ENCODE data around the gene TBC1D5. TPM values are rescaled to one million over a fixed set of nuclear protein-coding genes. Genes with fewer than 3 reads are reported as not detected.

Gene TBC1D5
- polyA plus RNA-seq, 2 of the 4 experiments (the other 2 are of a cell fraction): 36.7 to 72.2 TPM

- H3K4me2 ChIP-seq: no peak overlapping the region
- TF ChIP-seq FOSB (CRISPR knock-in tag; IDR thresholded peaks at IDR 0.05) (no peak), CHD2 (IDR thresholded peaks at IDR 0.05; ENCODE audit: low read length, partially characterized antibody) (no peak), PBX3 (IDR thresholded peaks at IDR 0.05) (no peak), HOXA7 (CRISPR knock-in tag; IDR thresholded peaks at IDR 0.05) (no peak), CEBPB (IDR thresholded peaks at IDR 0.05) (no peak), RAD21 (conservative IDR thresholded peaks at IDR 0.05 in 1 of 2, IDR thresholded peaks at IDR 0.05 in 1 of 2) (no peak), REST (IDR thresholded peaks at IDR 0.05) (no peak), RNF2 (IDR thresholded peaks at IDR 0.05; ENCODE audit: borderline replicate concordance, low read depth) (no peak), EP300 (IDR thresholded peaks at IDR 0.05) (no peak), BCL3 (IDR thresholded peaks at IDR 0.05) (no peak), RARB (CRISPR knock-in tag; IDR thresholded peaks at IDR 0.05) (no peak), MAFK (IDR thresholded peaks at IDR 0.05; ENCODE audit: partially characterized antibody) (no peak), HMGXB4 (CRISPR knock-in tag; IDR thresholded peaks at IDR 0.05; ENCODE audit: borderline replicate concordance) (no peak)
- no peak for ATAC-seq
- no peak for DNase-seq (ENCODE audit: low read depth in 1 of 2, low spot score in 1 of 2)
- CTCF ChIA-PET: interaction anchor here (2.0 kb wide), 1 partner anchor 9 kb away, joined by 4 read pairs; no protein-coding TSS in a partner anchor
- H3K9me3 ChIP-seq: no peaks in the 10 kb centered on the region
- peaks cover 12% of the 10 kb centered on the region for H3K4me1 ChIP-seq
- WGBS (ENCODE audit: missing lambda C conversion rate): 86% methylated on average over 1 of the region's 1 CpG
- POLR2A ChIA-PET: no interaction called here
- no peak for FAIRE-seq
- no peak overlapping the region for H3K27ac ChIP-seq
- H3K4me3 ChIP-seq: no peak overlapping the region
Measured at GRCh38 chr3:17188378-17188777, 554.1 kb downstream of the TBC1D5 start.

- no peak for TF ChIP-seq PBX3 (IDR thresholded peaks at IDR 0.05)
- TF ChIP-seq SREBF2 (IDR thresholded peaks at IDR 0.05): no peak
- no peak for TF ChIP-seq HOXB5 (CRISPR knock-in tag; IDR thresholded peaks at IDR 0.05)
- no peak for TF ChIP-seq SMC3 (IDR thresholded peaks at IDR 0.05)
- TF ChIP-seq ELK1 (IDR thresholded peaks at IDR 0.05; ENCODE audit: low read depth, low read length): no peak
- TF ChIP-seq CBX8 (IDR thresholded peaks at IDR 0.05): no peak
- no peak for TF ChIP-seq RNF2 (IDR thresholded peaks at IDR 0.05; ENCODE audit: borderline replicate concordance, low read depth)
- TF ChIP-seq RCOR1 (IDR thresholded peaks at IDR 0.05; ENCODE audit: low read depth, low read length): no peak
- no peak for TF ChIP-seq FOXS1 (CRISPR knock-in tag; IDR thresholded peaks at IDR 0.05)
- ATAC-seq: no peak
- Histone ChIP-seq H3K27ac (no peak overlapping the region), H3K4me2 (no peak overlapping the region), H3K4me1 (peaks cover 13% of the 10 kb centered on the region), H3K4me3 (no peak overlapping the region), H3K9me3 (no peaks in the 10 kb centered on the region)
- ChIA-PET CTCF (no interaction called here), POLR2A (no interaction called here)
- no peak for FAIRE-seq
- 90% methylated on average over 6 of the region's 6 CpGs for WGBS (ENCODE audit: missing lambda C conversion rate)
- DNase-seq (ENCODE audit: low read depth in 1 of 2, low spot score in 1 of 2): no peak
Measured at GRCh38 chr3:17187589-17188184, 554.7 kb downstream of the TBC1D5 start.

Measured in A549 (cell line).